ENCODE data around the gene SUGP2.
"Not testable (repeated sequence)": the region's sequence is repeated elsewhere in the genome, so short reads cannot be mapped to it uniquely, and the experiment has no call there.

SUGP2 gene

GRCh38 chr19:18987456-18987855, 45.9 kb downstream of the SUGP2 start:
- no peak for DNase-seq

GRCh38 chr19:18985257-18985656, 48.1 kb downstream of the SUGP2 start:
- no peak for DNase-seq

- DNase-seq: no peak
Measured at GRCh38 chr19:18984251-18984650, 49.1 kb downstream of the SUGP2 start.

- DNase-seq: no peak
Measured at GRCh38 chr19:18982669-18983068, 50.6 kb downstream of the SUGP2 start.

GRCh38 chr19:18980432-18981020, 52.8 kb downstream of the SUGP2 start:
- DNase-seq: no peak

- DNase-seq: no peak
Measured at GRCh38 chr19:18978616-18979015, 54.7 kb downstream of the SUGP2 start.

- no peak for DNase-seq
Measured at GRCh38 chr19:18975869-18976268, 57.4 kb downstream of the SUGP2 start.

- no peak for DNase-seq
Measured at GRCh38 chr19:18975011-18975410, 58.3 kb downstream of the SUGP2 start.

- DNase-seq: no peak
Measured at GRCh38 chr19:18972851-18973250, 60.5 kb downstream of the SUGP2 start.

GRCh38 chr19:18972301-18972811, 61.0 kb downstream of the SUGP2 start:
- DNase-seq: no peak

- DNase-seq: no peak
Measured at GRCh38 chr19:18969931-18970659, 63.2 kb downstream of the SUGP2 start.

- DNase-seq: no peak
Measured at GRCh38 chr19:18967358-18968146, 65.8 kb downstream of the SUGP2 start.

- DNase-seq: no peak
Measured at GRCh38 chr19:18966307-18966706, 67.0 kb downstream of the SUGP2 start.

- DNase-seq: no peak
Measured at GRCh38 chr19:18964121-18964520, 69.2 kb downstream of the SUGP2 start.

- no peak for DNase-seq
Measured at GRCh38 chr19:18961767-18962620, 71.3 kb downstream of the SUGP2 start.

- DNase-seq: no peak
Measured at GRCh38 chr19:18960370-18960769, 72.9 kb downstream of the SUGP2 start.

GRCh38 chr19:18955042-18955441, 78.3 kb downstream of the SUGP2 start:
- DNase-seq: no peak

GRCh38 chr19:18954094-18954493, 79.2 kb downstream of the SUGP2 start:
- DNase-seq: no peak

GRCh38 chr19:18952364-18953003, 80.8 kb downstream of the SUGP2 start:
- not testable (repeated sequence) for DNase-seq

- no peak for DNase-seq
Measured at GRCh38 chr19:18951721-18952281, 81.5 kb downstream of the SUGP2 start.

GRCh38 chr19:18949858-18950257, 83.5 kb downstream of the SUGP2 start:
- no peak for DNase-seq

GRCh38 chr19:18948976-18949356, 84.4 kb downstream of the SUGP2 start:
- DNase-seq: no peak

Data from activated naive CD4-positive, alpha-beta T cell treated with Interleukin-2 at 50 U/mL for 16 hours (primary cell).